ENCODE results near the gene CFAP47. TPM values are rescaled to one million over a fixed set of nuclear protein-coding genes. Genes with fewer than 3 reads are reported as not detected.
"Not testable (repeated sequence)": the region's sequence is repeated elsewhere in the genome, so short reads cannot be mapped to it uniquely, and the experiment has no call there.

CFAP47 gene
- total RNA-seq: not detected in 2 replicates

- no peak for DNase-seq
Measured at GRCh38 chrX:35919536-35920309, at the start of gene CFAP47. TSS of gene CFAP47 (plus strand) at chrX:35919734. CDS start at chrX:35919800, 66 bp downstream.

GRCh38 chrX:35880601-35881000 is 38.9 kb upstream of the CFAP47 start:
- DNase-seq: no peak

- no peak for DNase-seq
Measured at GRCh38 chrX:35886135-35886534, 33.4 kb upstream of the CFAP47 start.

- peak; percentile 0 for DNase-seq
Measured at GRCh38 chrX:35890699-35891098, 28.8 kb upstream of the CFAP47 start.

GRCh38 chrX:35986816-35987215 is 67.3 kb downstream of the CFAP47 start:
- DNase-seq: not testable (repeated sequence)

- DNase-seq: no peak
Measured at GRCh38 chrX:36007207-36007606, 87.7 kb downstream of the CFAP47 start.

- DNase-seq: no peak
Measured at GRCh38 chrX:36019125-36019524, 99.6 kb downstream of the CFAP47 start.

GRCh38 chrX:36035550-36035949 is 116.0 kb downstream of the CFAP47 start:
- no peak for DNase-seq

GRCh38 chrX:36062778-36063177 is 143.2 kb downstream of the CFAP47 start:
- DNase-seq: no peak

GRCh38 chrX:36071061-36071460 is 151.5 kb downstream of the CFAP47 start:
- no peak for DNase-seq

GRCh38 chrX:36075009-36075408 is 155.5 kb downstream of the CFAP47 start:
- DNase-seq: not testable (repeated sequence)

- no peak for DNase-seq
Measured at GRCh38 chrX:36083256-36083655, 163.7 kb downstream of the CFAP47 start.

GRCh38 chrX:36087366-36087765 is 167.8 kb downstream of the CFAP47 start:
- DNase-seq: no peak

- not testable (repeated sequence) for DNase-seq
Measured at GRCh38 chrX:36088939-36089338, 169.4 kb downstream of the CFAP47 start.

- DNase-seq: no peak
Measured at GRCh38 chrX:36102425-36102824, 182.9 kb downstream of the CFAP47 start.

- no peak for DNase-seq
Measured at GRCh38 chrX:36116222-36116621, 196.7 kb downstream of the CFAP47 start.

GRCh38 chrX:36159254-36159653 is 239.7 kb downstream of the CFAP47 start:
- DNase-seq: no peak

GRCh38 chrX:36160081-36160480 is 240.5 kb downstream of the CFAP47 start:
- DNase-seq: no peak

- DNase-seq: no peak
Measured at GRCh38 chrX:36198575-36198974, 279.0 kb downstream of the CFAP47 start.

- no peak for DNase-seq
Measured at GRCh38 chrX:36199928-36200327, 280.4 kb downstream of the CFAP47 start.

GRCh38 chrX:36214924-36215323 is 295.4 kb downstream of the CFAP47 start:
- no peak for DNase-seq

- DNase-seq: no peak
Measured at GRCh38 chrX:36218801-36219200, 299.3 kb downstream of the CFAP47 start.

GRCh38 chrX:36234840-36235528 is 315.4 kb downstream of the CFAP47 start:
- DNase-seq: not testable (repeated sequence)

GRCh38 chrX:36241397-36241796 is 321.9 kb downstream of the CFAP47 start:
- DNase-seq: no peak
